ENCODE measurements around the gene THAP3. TPM values are rescaled to one million over a fixed set of nuclear protein-coding genes. Genes with fewer than 3 reads are reported as not detected.

THAP3 gene
- total and polyA plus RNA-seq, 2 of the 8 experiments (the other 6 are each of a cell fraction or from before 2014, with no cell fraction given), result 8.2 to 15.3 TPM

DNA sequence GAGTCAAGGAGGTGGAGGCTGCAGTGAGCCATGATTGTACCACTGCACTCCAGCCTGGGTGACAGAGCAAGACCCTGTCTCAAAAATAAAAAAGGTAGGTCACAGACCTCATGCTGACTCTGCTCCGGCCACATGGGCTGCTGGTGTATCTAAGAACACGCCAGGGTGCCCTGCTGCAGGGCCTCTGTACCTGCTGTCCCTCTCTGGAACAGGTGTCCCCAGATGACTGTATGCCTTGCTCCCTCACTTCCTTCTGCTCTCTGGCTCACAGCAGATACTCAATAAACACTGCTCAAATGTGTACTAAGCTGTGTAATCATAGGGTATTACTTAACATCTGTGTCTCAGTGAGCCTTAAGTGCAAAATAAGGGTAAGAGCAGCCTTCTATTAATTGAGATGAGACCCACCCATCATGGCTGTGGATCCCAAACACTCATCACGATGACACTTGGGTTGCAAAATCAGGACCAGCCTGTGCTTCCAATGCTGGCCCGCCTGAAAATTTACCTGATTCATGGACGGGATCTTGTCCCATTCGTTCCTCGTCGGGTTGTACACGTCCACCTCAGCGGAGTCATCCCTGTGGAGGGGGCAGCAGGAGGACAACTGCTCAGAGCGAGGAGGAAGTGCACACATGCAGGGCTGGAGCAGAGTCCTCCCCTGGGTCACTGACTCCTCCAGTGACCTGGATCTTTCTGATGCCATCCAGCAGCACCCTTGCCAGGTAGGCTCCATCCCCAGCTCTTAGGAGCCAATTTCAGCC is 29.5 kb upstream of the THAP3 start:
- Histone ChIP-seq H3K79me1 (ENCODE audit: low read depth, low read length) (peaks cover 10% of the 10 kb centered on the region), H3K27me3 (replicated peaks in 1 of 4; ENCODE audit: control insufficient read depth in 3 of 4, extremely low read depth in 1 of 4, insufficient read depth in 3 of 4, low read length in 3 of 4) (no peaks in the 10 kb centered on the region), H3K4me2 (ENCODE audit: insufficient read depth in 1 of 2, low read depth in 2 of 2, low read length in 2 of 2) (no peak overlapping the region), H4K20me1 (replicated peaks in 1 of 2; ENCODE audit: control insufficient read depth in 1 of 2, insufficient read depth in 2 of 2, low read length in 2 of 2) (peaks cover 19 to 48% of the 10 kb centered on the region in 2 experiments), H4K8ac (ENCODE audit: extremely low read depth, insufficient read depth, low read length) (no peak overlapping the region), H4K5ac (ENCODE audit: insufficient read length, low read depth, low read length) (no peak overlapping the region), H3K14ac (ENCODE audit: insufficient read length) (no peak overlapping the region), H2AK5ac (ENCODE audit: low read depth, low read length) (no peak overlapping the region), H3K4me1 (replicated peaks in 1 of 4; ENCODE audit: control insufficient read depth in 3 of 4, insufficient read depth in 4 of 4, low read length in 3 of 4) (no peaks in the 10 kb centered on the region), H3K36me3 (ENCODE audit: control insufficient read depth in 2 of 4, insufficient read depth in 4 of 4, low read length in 3 of 4) (peaks cover 10 to 43% (median 37%) of the 10 kb centered on the region in 4 experiments), H2AFZ (ENCODE audit: low read length) (no peak overlapping the region), H2BK5ac (ENCODE audit: low read depth, low read length) (no peak overlapping the region), H3K56ac (replicated peaks; ENCODE audit: insufficient read length, low read depth, low read length) (no peak overlapping the region), H3K23ac (ENCODE audit: insufficient read length) (no peak overlapping the region), H2BK15ac (ENCODE audit: low read length) (no peak overlapping the region), H3K27ac (ENCODE audit: low read depth, low read length) (no peak overlapping the region), H3K9ac (replicated peaks in 1 of 4; ENCODE audit: extremely low read depth in 1 of 4, low read depth in 3 of 4, low read length in 3 of 4) (no peak overlapping the region), H3K79me2 (ENCODE audit: control insufficient read depth in 1 of 2, insufficient read depth in 2 of 2, low read length in 2 of 2) (peaks cover 4 to 33% of the 10 kb centered on the region in 2 experiments; a peak in 3 of 4 replicates), H2BK120ac (replicated peaks; ENCODE audit: low read depth, low read length) (no peak overlapping the region), H3K9me3 (ENCODE audit: insufficient read depth in 2 of 2, low read depth in 1 of 2, low read length in 1 of 2) (no peaks in the 10 kb centered on the region), H3K18ac (ENCODE audit: extremely low read depth, low read length) (no peak overlapping the region), H3K23me2 (ENCODE audit: low read depth, low read length) (no peaks in the 10 kb centered on the region), H3K4me3 (ENCODE audit: extremely low read depth in 1 of 4, insufficient read depth in 2 of 4, low read depth in 3 of 4, low read length in 4 of 4) (no peak overlapping the region), H3K4ac (replicated peaks; ENCODE audit: insufficient read length, low read depth, low read length) (no peak overlapping the region), H4K91ac (replicated peaks; ENCODE audit: insufficient read length, low read length) (no peak overlapping the region), H2BK12ac (ENCODE audit: low read depth, low read length) (no peak overlapping the region), H2BK20ac (ENCODE audit: low read length) (no peak overlapping the region)
- no peak for DNase-seq (ENCODE audit: low read depth in 1 of 2, low spot score in 2 of 2)
- 92% methylated on average over 11 of the region's 11 CpGs; no CpG with 5 or more reads in 1 of the 2 experiments for WGBS, 2 experiments (ENCODE audit: extremely low coverage in 1 of 2, insufficient coverage in 1 of 2, insufficient read length in 1 of 2, insufficient replicate concordance in 2 of 2, low coverage in 1 of 2, low lambda C conversion rate in 2 of 2, missing lambda C conversion rate in 1 of 2)
- POLR2A ChIA-PET (ENCODE audit: partially characterized antibody), result interaction anchor here (0.6 to 17.4 kb wide), 4 partner anchors 5 to 37 kb away, joined by 3 to 196 read pairs (median 186); partner anchors contain the start of genes KLHL21, THAP3 and ZBTB48
- CTCF ChIA-PET (ENCODE audit: partially characterized antibody), result interaction anchor here (0.9 to 1.4 kb wide), 3 partner anchors 11 to 40 kb away, joined by 3 read pairs; partner anchors contain the start of gene TAS1R1
- no peak for FAIRE-seq
- TF ChIP-seq EGR1 (IDR thresholded peaks at IDR 0.05; ENCODE audit: borderline replicate concordance, low read depth, low read length) (no peak), CREB1 (IDR thresholded peaks at IDR 0.05) (no peak), USF2 (IDR thresholded peaks at IDR 0.05; ENCODE audit: low read length) (no peak), TEAD4 (IDR thresholded peaks at IDR 0.05; ENCODE audit: low read depth, low read length) (no peak), RAD21 (IDR thresholded peaks at IDR 0.05 in 1 of 2, conservative IDR thresholded peaks at IDR 0.05 in 1 of 2; ENCODE audit: low read depth in 2 of 2, low read length in 2 of 2) (no peak), TAF7 (optimal IDR thresholded peaks at IDR 0.05; ENCODE audit: borderline replicate concordance, low read depth, low read length) (no peak), SIX5 (IDR thresholded peaks at IDR 0.05; ENCODE audit: low read depth, low read length) (no peak), TCF12 (IDR thresholded peaks at IDR 0.05; ENCODE audit: low read depth, low read length) (no peak), TBP (IDR thresholded peaks at IDR 0.05; ENCODE audit: low read depth, low read length) (no peak), CTBP2 (IDR thresholded peaks at IDR 0.05; ENCODE audit: borderline replicate concordance, insufficient read depth, insufficient read length, low read length) (no peak), MAFK (IDR thresholded peaks at IDR 0.05; ENCODE audit: low read depth, low read length) (no peak), CHD1 (IDR thresholded peaks at IDR 0.05; ENCODE audit: low read depth, low read length) (no peak)

Data from H1 (cell line).